IgD-negative memory B cell (primary cell): ENCODE data around the gene TECR. TPM values are rescaled to one million over a fixed set of nuclear protein-coding genes. Genes with fewer than 3 reads are reported as not detected.
"Not testable (repeated sequence)": the region's sequence is repeated elsewhere in the genome, so short reads cannot be mapped to it uniquely, and the experiment has no call there.

Experiments used
- H3K27ac Mint-ChIP-seq, 3 donors: one replicate each; pipeline ENCODE4 v1.8.0; 2020 to 2022; ENCODE audit warnings: mild to moderate bottlenecking in 3 of 3, mixed read lengths in 3 of 3, moderate library complexity in 1 of 3
- H3K27me3 Mint-ChIP-seq: one replicate; pipeline ENCODE4 v1.8.0; 2021; ENCODE audit warnings: mixed read lengths
- H3K36me3 Mint-ChIP-seq: one replicate; pipeline ENCODE4 v1.8.0; 2020; ENCODE audit warnings: mild to moderate bottlenecking, mixed read lengths
- H3K4me1 Mint-ChIP-seq, 3 donors: one replicate each; pipeline ENCODE4 v1.8.0; 2020 to 2022; ENCODE audit warnings: mixed read lengths in 3 of 3, mild to moderate bottlenecking in 1 of 3
- H3K4me3 Mint-ChIP-seq, 4 donors: one replicate each; pipeline ENCODE4 v1.8.0; 2020 to 2022; ENCODE audit warnings: mild to moderate bottlenecking in 4 of 4, mixed read lengths in 4 of 4, moderate library complexity in 3 of 4
- H3K9me3 Mint-ChIP-seq, 3 donors: one replicate each; pipeline ENCODE4 v1.8.0; 2020 to 2021; ENCODE audit warnings: mixed read lengths in 3 of 3, mild to moderate bottlenecking in 1 of 3
- polyA plus RNA-seq: library from polyadenylated mRNA; unstranded; fragments of 300-500 nt; fragmentation: Illumina TruSeq; gene quantifications from one replicate; pipeline ENCODE4 v1.2.3, GENCODE V29; 2021

Gene TECR
- polyA plus RNA-seq, 1 donor from 2014 or later = 145 TPM

GRCh38 chr19:14558370-14559066, 29.1 kb downstream of the TECR start:
- Mint-ChIP-seq H3K9me3 (no peaks in the 10 kb centered on the region), H3K27me3 (no peaks in the 10 kb centered on the region), H3K36me3 (no peaks in the 10 kb centered on the region), H3K4me1 (peaks cover 12 to 13% (median 13%) of the 10 kb centered on the region in 3 donors), H3K4me3 (no peak overlapping the region), H3K27ac (no peak overlapping the region)

GRCh38 chr19:14559916-14560775, 30.8 kb downstream of the TECR start:
- no peak overlapping the region for H3K27ac Mint-ChIP-seq
- no peaks in the 10 kb centered on the region for H3K36me3 Mint-ChIP-seq
- H3K9me3 Mint-ChIP-seq = no peaks in the 10 kb centered on the region
- H3K27me3 Mint-ChIP-seq = no peaks in the 10 kb centered on the region
- H3K4me1 Mint-ChIP-seq = peaks cover 8 to 13% (median 13%) of the 10 kb centered on the region in 3 donors
- peak overlapping the region in 1 of 4 donors; percentile 12 for H3K4me3 Mint-ChIP-seq

- H3K27ac Mint-ChIP-seq = no peak overlapping the region
- H3K9me3 Mint-ChIP-seq = no peaks in the 10 kb centered on the region
- H3K4me3 Mint-ChIP-seq = peak overlapping the region in 1 of 4 donors; percentile 12
- no peaks in the 10 kb centered on the region for H3K27me3 Mint-ChIP-seq
- H3K36me3 Mint-ChIP-seq = no peaks in the 10 kb centered on the region
- peaks cover 8 to 13% (median 13%) of the 10 kb centered on the region in 3 donors for H3K4me1 Mint-ChIP-seq
Observed at GRCh38 chr19:14560776-14561108, 31.3 kb downstream of the TECR start.

GRCh38 chr19:14561249-14561648, 31.9 kb downstream of the TECR start:
- no peaks in the 10 kb centered on the region for H3K36me3 Mint-ChIP-seq
- no peaks in the 10 kb centered on the region for H3K27me3 Mint-ChIP-seq
- no peak overlapping the region for H3K4me3 Mint-ChIP-seq
- H3K9me3 Mint-ChIP-seq = no peaks in the 10 kb centered on the region
- peaks cover 8 to 13% (median 9%) of the 10 kb centered on the region in 3 donors for H3K4me1 Mint-ChIP-seq
- no peak overlapping the region for H3K27ac Mint-ChIP-seq

- Mint-ChIP-seq H3K27ac (no peak overlapping the region), H3K4me1 (peaks cover 4 to 7% (median 4%) of the 10 kb centered on the region in 3 donors), H3K4me3 (no peak overlapping the region), H3K36me3 (no peaks in the 10 kb centered on the region), H3K27me3 (no peaks in the 10 kb centered on the region), H3K9me3 (no peaks in the 10 kb centered on the region)
Observed at GRCh38 chr19:14561847-14562351, 32.5 kb downstream of the TECR start.

- Mint-ChIP-seq H3K4me3 (no peak overlapping the region), H3K36me3 (no peaks in the 10 kb centered on the region), H3K4me1 (peaks cover 4 to 14% (median 4%) of the 10 kb centered on the region in 3 donors), H3K27ac (peak overlapping the region in 1 of 3 donors; percentile 86), H3K27me3 (no peaks in the 10 kb centered on the region), H3K9me3 (no peaks in the 10 kb centered on the region)
Observed at GRCh38 chr19:14562660-14563589, 33.5 kb downstream of the TECR start.

GRCh38 chr19:14563590-14563926, 34.2 kb downstream of the TECR start:
- Mint-ChIP-seq H3K27ac (no peak overlapping the region), H3K9me3 (no peaks in the 10 kb centered on the region), H3K27me3 (no peaks in the 10 kb centered on the region), H3K4me1 (peaks cover 8 to 15% (median 8%) of the 10 kb centered on the region in 3 donors), H3K36me3 (no peaks in the 10 kb centered on the region), H3K4me3 (no peak overlapping the region)

- no peak overlapping the region for H3K4me3 Mint-ChIP-seq
- peak overlapping the region in 1 of 3 donors; percentile 59 for H3K27ac Mint-ChIP-seq
- no peaks in the 10 kb centered on the region for H3K9me3 Mint-ChIP-seq
- no peaks in the 10 kb centered on the region for H3K27me3 Mint-ChIP-seq
- no peaks in the 10 kb centered on the region for H3K36me3 Mint-ChIP-seq
- peaks cover 8 to 16% (median 8%) of the 10 kb centered on the region in 3 donors for H3K4me1 Mint-ChIP-seq
Observed at GRCh38 chr19:14563989-14564651, 34.7 kb downstream of the TECR start.

GRCh38 chr19:14564652-14565297, 35.4 kb downstream of the TECR start:
- H3K36me3 Mint-ChIP-seq, H3K9me3 Mint-ChIP-seq, H3K27me3 Mint-ChIP-seq, H3K4me3 Mint-ChIP-seq, H3K27ac Mint-ChIP-seq: not testable (repeated sequence)
- H3K4me1 Mint-ChIP-seq = peaks cover 8 to 18% (median 13%) of the 10 kb centered on the region in 3 donors

GRCh38 chr19:14565298-14565679, 35.9 kb downstream of the TECR start:
- H3K4me1 Mint-ChIP-seq = peaks cover 8 to 19% (median 13%) of the 10 kb centered on the region in 3 donors

GRCh38 chr19:14565765-14566711, 36.6 kb downstream of the TECR start:
- Mint-ChIP-seq H3K27ac (no peak overlapping the region), H3K9me3 (no peaks in the 10 kb centered on the region), H3K36me3 (peaks cover 2% of the 10 kb centered on the region), H3K27me3 (no peaks in the 10 kb centered on the region), H3K4me1 (peaks cover 8 to 19% (median 13%) of the 10 kb centered on the region in 3 donors), H3K4me3 (no peak overlapping the region)

More at GRCh38 chr19:14565298-14565679, 35.9 kb downstream of the TECR start:
- Mint-ChIP-seq H3K4me3 (no peak overlapping the region), H3K36me3 (peaks cover 2% of the 10 kb centered on the region), H3K9me3 (no peaks in the 10 kb centered on the region), H3K27ac (no peak overlapping the region), H3K27me3 (no peaks in the 10 kb centered on the region)

GRCh38 chr19:14566712-14567077, 37.3 kb downstream of the TECR start:
- Mint-ChIP-seq H3K4me1 (peaks cover 10 to 18% (median 15%) of the 10 kb centered on the region in 3 donors), H3K36me3 (peaks cover 2% of the 10 kb centered on the region), H3K27me3 (no peaks in the 10 kb centered on the region), H3K27ac (no peak overlapping the region), H3K9me3 (no peaks in the 10 kb centered on the region), H3K4me3 (no peak overlapping the region)

- H3K4me1 Mint-ChIP-seq = peaks cover 12 to 22% (median 14%) of the 10 kb centered on the region in 3 donors
- H3K36me3 Mint-ChIP-seq = peaks cover 2% of the 10 kb centered on the region
- H3K9me3 Mint-ChIP-seq = no peaks in the 10 kb centered on the region
- no peaks in the 10 kb centered on the region for H3K27me3 Mint-ChIP-seq
- H3K27ac Mint-ChIP-seq = no peak overlapping the region
- H3K4me3 Mint-ChIP-seq = peak overlapping the region in 1 of 4 donors; percentile 85
Observed at GRCh38 chr19:14567079-14567478, 37.7 kb downstream of the TECR start.
